OCI-LY3 (cell line): Measurements from ENCODE around the gene ARID3B.

Experiments
- H2AFZ ChIP-seq: fragments of 200-600, 300-600 bp; shearing (Covaris generic); 2 replicates; pipeline ENCODE4 v1.6.0; 2014; ENCODE audit warnings: antibody characterized with exemption, low read depth, low read length
- H3K27ac ChIP-seq: fragments of 200-600, 300-600 bp; sonication (generic); 2 replicates; pipeline ENCODE4 v1.5.1; 2014; ENCODE audit warnings: mild to moderate bottlenecking, low read length, moderate library complexity, mixed read lengths
- H3K27me3 ChIP-seq: fragments of 200-600, 300-600 bp; sonication (generic); 2 replicates; pipeline ENCODE4 v1.6.1; 2014; ENCODE audit warnings: low read depth, low read length, mixed read lengths
- H3K36me3 ChIP-seq: fragments of 200-600, 300-600 bp; sonication (generic); replicated peaks from 2 replicates; pipeline ENCODE3; 2014; ENCODE audit warnings: low read depth, low read length, mixed read lengths
- H3K4me1 ChIP-seq: fragments of 300-600, 200-600 bp; sonication (generic); 2 replicates; pipeline ENCODE4 v1.6.1; 2014; ENCODE audit warnings: low read length, mixed read lengths
- H3K4me2 ChIP-seq: fragments of 200-600, 300-600 bp; sonication (generic); 2 replicates; pipeline ENCODE4 v1.6.1; 2014; ENCODE audit warnings: low read length, mixed read lengths
- H3K4me3 ChIP-seq: fragments of 300-600, 200-600 bp; sonication (generic); 2 replicates; pipeline ENCODE4 v1.5.1; 2014; ENCODE audit warnings: antibody characterized with exemption, mild to moderate bottlenecking, low read length, moderate library complexity
- H3K79me2 ChIP-seq: fragments of 300-600, 200-600 bp; shearing (Covaris generic); 2 replicates; pipeline ENCODE4 v1.6.1; 2014; ENCODE audit warnings: mild to moderate bottlenecking, low read length, mixed read lengths
- H3K9ac ChIP-seq: fragments of 300-600, 200-600 bp; shearing (Covaris generic); 2 replicates; pipeline ENCODE4 v1.6.0; 2014; ENCODE audit warnings: mild to moderate bottlenecking, low read length, moderate library complexity
- H3K9me3 ChIP-seq: fragments of 200-600, 300-600 bp; shearing (Covaris generic); 2 replicates; pipeline ENCODE4 v1.6.1; 2014; ENCODE audit warnings: low read length, mixed read lengths; ENCODE audit not compliant: insufficient read depth
- H4K20me1 ChIP-seq: fragments of 200-600, 300-600 bp; sonication (generic); 2 replicates; pipeline ENCODE4 v1.6.1; 2016; ENCODE audit warnings: low read length, mixed read lengths; ENCODE audit not compliant: insufficient read depth
- EZH2phosphoT487 ChIP-seq: fragments of 200-600 bp; shearing (Covaris generic); IDR thresholded peaks from 2 replicates; pipeline ENCODE4 v1.6.1; 2018; ENCODE audit warnings: antibody characterized with exemption, mixed run types, low read depth
- TF ChIP-seq, protein P1 (sequence below): fragments of 200-600, 300-600 bp; sonication (generic); IDR thresholded peaks from 2 replicates; pipeline ENCODE4 v1.5.1; 2014; ENCODE audit warnings: antibody characterized with exemption, low read length, low read depth

The ARID3B gene

DNA sequence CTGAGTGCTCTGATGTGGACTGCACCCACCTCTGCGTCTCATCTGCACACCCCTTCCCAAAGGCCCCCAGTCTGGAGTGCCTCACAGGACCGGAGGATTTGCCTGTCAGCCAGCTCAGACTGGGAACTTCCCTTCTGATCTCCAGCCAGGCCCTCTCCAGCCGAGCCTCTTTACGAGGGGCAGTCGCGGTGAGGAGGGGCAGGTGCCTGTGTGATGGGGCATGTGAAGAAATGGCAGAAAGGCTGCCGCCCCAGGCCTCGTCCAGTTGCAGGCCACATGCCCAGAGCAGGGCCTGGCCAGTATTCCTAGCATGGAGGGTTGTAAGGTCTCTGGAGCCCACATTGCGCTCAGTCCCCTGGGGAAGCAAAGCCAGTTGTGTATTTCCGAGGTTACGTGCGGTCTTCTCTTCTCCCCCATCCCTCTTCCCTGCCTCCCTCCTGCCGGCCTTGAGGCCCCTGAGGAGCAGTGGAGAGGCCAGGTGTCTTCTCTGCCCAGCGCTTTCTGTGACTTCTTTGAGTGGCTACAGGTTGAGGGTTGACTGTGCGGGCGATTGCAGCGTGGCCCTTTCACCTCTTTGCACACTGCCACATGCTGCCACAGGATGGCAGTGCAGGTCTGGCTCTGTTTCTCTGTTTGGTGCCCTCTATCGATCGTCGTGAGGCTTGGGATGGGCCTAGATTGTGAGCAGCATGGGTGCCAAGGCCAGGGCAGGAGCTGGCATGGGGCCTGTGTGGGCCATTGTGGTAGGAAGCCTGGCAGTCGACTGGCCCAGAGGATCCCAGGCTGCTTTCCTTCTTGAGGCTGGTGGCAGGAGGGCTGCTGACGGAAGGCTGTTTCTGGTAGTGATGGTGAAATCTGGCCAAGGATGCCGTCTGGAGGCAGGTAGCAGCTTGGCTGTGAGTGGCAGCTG lies 79.9 kb downstream of the ARID3B start:
- Histone ChIP-seq H3K4me2 (no peak overlapping the region), H3K4me3 (no peak overlapping the region), H3K79me2 (peaks cover 75% of the 10 kb centered on the region), H3K36me3 (peaks cover 69% of the 10 kb centered on the region), H3K27ac (no peak overlapping the region), H3K9me3 (no peaks in the 10 kb centered on the region), H2AFZ (no peak overlapping the region), H3K4me1 (peaks cover 15% of the 10 kb centered on the region), H3K27me3 (no peaks in the 10 kb centered on the region), H3K9ac (no peak overlapping the region), H4K20me1 (peaks cover 60% of the 10 kb centered on the region)
- TF ChIP-seq, protein P1, sequence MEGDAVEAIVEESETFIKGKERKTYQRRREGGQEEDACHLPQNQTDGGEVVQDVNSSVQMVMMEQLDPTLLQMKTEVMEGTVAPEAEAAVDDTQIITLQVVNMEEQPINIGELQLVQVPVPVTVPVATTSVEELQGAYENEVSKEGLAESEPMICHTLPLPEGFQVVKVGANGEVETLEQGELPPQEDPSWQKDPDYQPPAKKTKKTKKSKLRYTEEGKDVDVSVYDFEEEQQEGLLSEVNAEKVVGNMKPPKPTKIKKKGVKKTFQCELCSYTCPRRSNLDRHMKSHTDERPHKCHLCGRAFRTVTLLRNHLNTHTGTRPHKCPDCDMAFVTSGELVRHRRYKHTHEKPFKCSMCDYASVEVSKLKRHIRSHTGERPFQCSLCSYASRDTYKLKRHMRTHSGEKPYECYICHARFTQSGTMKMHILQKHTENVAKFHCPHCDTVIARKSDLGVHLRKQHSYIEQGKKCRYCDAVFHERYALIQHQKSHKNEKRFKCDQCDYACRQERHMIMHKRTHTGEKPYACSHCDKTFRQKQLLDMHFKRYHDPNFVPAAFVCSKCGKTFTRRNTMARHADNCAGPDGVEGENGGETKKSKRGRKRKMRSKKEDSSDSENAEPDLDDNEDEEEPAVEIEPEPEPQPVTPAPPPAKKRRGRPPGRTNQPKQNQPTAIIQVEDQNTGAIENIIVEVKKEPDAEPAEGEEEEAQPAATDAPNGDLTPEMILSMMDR = peak; percentile 100
- TF ChIP-seq EZH2phosphoT487 = no peak

DNA sequence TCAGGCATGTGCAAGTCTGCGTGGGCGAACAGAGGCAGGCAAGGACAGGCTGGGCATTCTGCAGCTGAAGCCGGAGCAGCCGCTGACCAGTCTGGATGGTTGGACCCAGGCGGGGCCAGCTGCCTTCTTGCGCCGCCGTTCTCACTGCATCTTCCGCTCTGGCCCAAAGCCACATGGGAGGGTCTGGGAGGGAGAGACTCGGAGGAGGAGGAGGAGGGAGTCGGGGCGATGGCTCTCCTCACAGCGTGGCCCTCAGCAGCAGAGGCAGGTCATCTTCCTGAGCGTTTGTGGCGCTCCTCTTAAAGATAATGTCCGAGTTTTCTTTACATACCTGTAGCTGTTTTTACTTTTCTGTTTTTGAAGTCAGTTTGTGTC lies 80.5 kb downstream of the ARID3B start:
- H3K4me2 ChIP-seq = no peak overlapping the region
- peaks cover 76% of the 10 kb centered on the region for H3K36me3 ChIP-seq
- H3K27ac ChIP-seq = no peak overlapping the region
- H3K9ac ChIP-seq = no peak overlapping the region
- H3K4me1 ChIP-seq = peaks cover 22% of the 10 kb centered on the region
- H3K4me3 ChIP-seq = no peak overlapping the region
- peaks cover 69% of the 10 kb centered on the region for H3K79me2 ChIP-seq
- no peaks in the 10 kb centered on the region for H3K9me3 ChIP-seq
- no peak overlapping the region for H2AFZ ChIP-seq
- peaks cover 58% of the 10 kb centered on the region for H4K20me1 ChIP-seq
- no peak for TF ChIP-seq EZH2phosphoT487
- no peaks in the 10 kb centered on the region for H3K27me3 ChIP-seq

- H3K4me1 ChIP-seq = peaks cover 23% of the 10 kb centered on the region
- H3K9ac ChIP-seq = no peak overlapping the region
- TF ChIP-seq, protein P1 = no peak
- no peak for TF ChIP-seq EZH2phosphoT487
- no peak overlapping the region for H3K4me2 ChIP-seq
- no peaks in the 10 kb centered on the region for H3K27me3 ChIP-seq
- peaks cover 65% of the 10 kb centered on the region for H3K79me2 ChIP-seq
- no peak overlapping the region for H3K4me3 ChIP-seq
- H2AFZ ChIP-seq = no peak overlapping the region
- H3K9me3 ChIP-seq = no peaks in the 10 kb centered on the region
- H3K36me3 ChIP-seq = peaks cover 78% of the 10 kb centered on the region
- peaks cover 54% of the 10 kb centered on the region for H4K20me1 ChIP-seq
- no peak overlapping the region for H3K27ac ChIP-seq
Measured at GRCh38 chr15:74621936-74622335, 80.9 kb downstream of the ARID3B start.

GRCh38 chr15:74622758-74623157 lies 81.7 kb downstream of the ARID3B start:
- TF ChIP-seq EZH2phosphoT487 = no peak
- TF ChIP-seq, protein P1 = no peak
- H3K4me2 ChIP-seq = no peak overlapping the region
- no peak overlapping the region for H3K27ac ChIP-seq
- no peak overlapping the region for H2AFZ ChIP-seq
- H3K79me2 ChIP-seq = peaks cover 60% of the 10 kb centered on the region
- H3K4me3 ChIP-seq = no peak overlapping the region
- no peaks in the 10 kb centered on the region for H3K27me3 ChIP-seq
- H3K9me3 ChIP-seq = no peaks in the 10 kb centered on the region
- H3K36me3 ChIP-seq = peaks cover 76% of the 10 kb centered on the region
- peaks cover 45% of the 10 kb centered on the region for H4K20me1 ChIP-seq
- no peak overlapping the region for H3K9ac ChIP-seq
- H3K4me1 ChIP-seq = peaks cover 23% of the 10 kb centered on the region
